ENCODE results near the gene TTC28.

GRCh38 chr22:28027453-28028448 is 651.9 kb downstream of the TTC28 start:
- no peak for TF ChIP-seq CTCF (IDR thresholded peaks at IDR 0.05; ENCODE audit: extremely low read depth in 1 of 2, insufficient read depth in 1 of 2, low read depth in 1 of 2, low read length in 2 of 2)
- TF ChIP-seq POLR2AphosphoS5 (IDR thresholded peaks at IDR 0.05; ENCODE audit: insufficient read depth, low read depth, low read length): no peak

Measured in endothelial cell of umbilical vein (primary cell).